CD4-positive, alpha-beta T cell treated with Interleukin-17A for 1 hour (primary cell): Measurements from ENCODE around the gene LDLRAD4.
A peak's percentile ranks its signal among the peaks of the same experiment; 100 is the strongest.

ENCODE experiments used
- DNase-seq: peaks from one replicate; pipeline ENCODE4 v3.0.0-alpha.2; 2020

Gene LDLRAD4

GRCh38 chr18:13416208-13416607, 197.6 kb downstream of the LDLRAD4 start:
- no peak for DNase-seq

GRCh38 chr18:13416848-13417247, 198.3 kb downstream of the LDLRAD4 start:
- no peak for DNase-seq

GRCh38 chr18:13418013-13418710, 199.6 kb downstream of the LDLRAD4 start:
- no peak for DNase-seq

- no peak for DNase-seq
These were observed 202.6 kb downstream of the LDLRAD4 start for GRCh38 chr18:13420969-13421686.

- DNase-seq: no peak
These were observed 204.1 kb downstream of the LDLRAD4 start for GRCh38 chr18:13422541-13423147.

- DNase-seq: no peak
These were observed 204.8 kb downstream of the LDLRAD4 start for GRCh38 chr18:13423352-13423751.

GRCh38 chr18:13424363-13424762, 205.8 kb downstream of the LDLRAD4 start:
- no peak for DNase-seq

GRCh38 chr18:13425357-13426091, 207.0 kb downstream of the LDLRAD4 start:
- no peak for DNase-seq

GRCh38 chr18:13427354-13427753, 208.8 kb downstream of the LDLRAD4 start:
- DNase-seq: no peak

- no peak for DNase-seq
These were observed 209.8 kb downstream of the LDLRAD4 start for GRCh38 chr18:13428319-13428718.

- no peak for DNase-seq
These were observed 210.5 kb downstream of the LDLRAD4 start for GRCh38 chr18:13429016-13429415.

- DNase-seq: no peak
These were observed 211.4 kb downstream of the LDLRAD4 start for GRCh38 chr18:13429884-13430510.

- DNase-seq: no peak
These were observed 212.1 kb downstream of the LDLRAD4 start for GRCh38 chr18:13430663-13431062.

GRCh38 chr18:13431886-13432285, 213.3 kb downstream of the LDLRAD4 start:
- no peak for DNase-seq

- DNase-seq: no peak
These were observed 214.6 kb downstream of the LDLRAD4 start for GRCh38 chr18:13433125-13433524.

GRCh38 chr18:13433685-13434084, 215.1 kb downstream of the LDLRAD4 start:
- no peak for DNase-seq

- DNase-seq: no peak
These were observed 216.3 kb downstream of the LDLRAD4 start for GRCh38 chr18:13434854-13435253.

GRCh38 chr18:13435586-13436333, 217.2 kb downstream of the LDLRAD4 start:
- DNase-seq: peak; percentile 32

GRCh38 chr18:13436576-13436975, 218.0 kb downstream of the LDLRAD4 start:
- DNase-seq: peak; percentile 56

- no peak for DNase-seq
These were observed 218.5 kb downstream of the LDLRAD4 start for GRCh38 chr18:13437034-13437433.

- DNase-seq: peak; percentile 60
These were observed 219.4 kb downstream of the LDLRAD4 start for GRCh38 chr18:13437796-13438506.
